ENCODE measurements around the gene NCKAP5. TPM values are rescaled to one million over a fixed set of nuclear protein-coding genes. Genes with fewer than 3 reads are reported as not detected.

The NCKAP5 gene
- total and polyA plus RNA-seq, 8 donors = 4.0 to 22.1 (median 14.4) TPM

- TF ChIP-seq CTCF (IDR thresholded peaks at IDR 0.05) = no peak
- no peaks in the 10 kb centered on the region for H3K27me3 ChIP-seq
- ATAC-seq = no peak
- no peaks in the 10 kb centered on the region for H3K4me1 ChIP-seq
- H3K4me3 ChIP-seq = no peak overlapping the region
- no peaks in the 10 kb centered on the region for H3K36me3 ChIP-seq
- H3K27ac ChIP-seq = no peak overlapping the region
- no peaks in the 10 kb centered on the region for H3K9me3 ChIP-seq
- no peak for DNase-seq
- intact Hi-C loops (cut with DNase I) = no loop called here
These were observed 870.6 kb downstream of the NCKAP5 start for GRCh38 chr2:132697556-132698205.

GRCh38 chr2:132692816-132693215 is 875.4 kb downstream of the NCKAP5 start:
- intact Hi-C loops (cut with DNase I) = no loop called here
- H3K4me3 ChIP-seq = no peak overlapping the region
- TF ChIP-seq CTCF (IDR thresholded peaks at IDR 0.05) = no peak
- H3K9me3 ChIP-seq = no peaks in the 10 kb centered on the region
- DNase-seq = no peak
- no peak overlapping the region for H3K27ac ChIP-seq
- ATAC-seq = no peak
- H3K27me3 ChIP-seq = no peaks in the 10 kb centered on the region
- no peaks in the 10 kb centered on the region for H3K4me1 ChIP-seq
- H3K36me3 ChIP-seq = no peaks in the 10 kb centered on the region

GRCh38 chr2:132691556-132691955 is 876.7 kb downstream of the NCKAP5 start:
- Histone ChIP-seq H3K9me3 (no peaks in the 10 kb centered on the region), H3K27ac (no peak overlapping the region), H3K27me3 (no peaks in the 10 kb centered on the region), H3K4me3 (no peak overlapping the region), H3K4me1 (no peaks in the 10 kb centered on the region), H3K36me3 (no peaks in the 10 kb centered on the region)
- DNase-seq (no peak), ATAC-seq (no peak)
- intact Hi-C loops (cut with DNase I) = no loop called here
- TF ChIP-seq CTCF (IDR thresholded peaks at IDR 0.05) = no peak

- no peaks in the 10 kb centered on the region for H3K9me3 ChIP-seq
- no peak overlapping the region for H3K4me3 ChIP-seq
- no peaks in the 10 kb centered on the region for H3K27me3 ChIP-seq
- TF ChIP-seq CTCF (IDR thresholded peaks at IDR 0.05) = no peak
- no peak for ATAC-seq
- no peak overlapping the region for H3K27ac ChIP-seq
- H3K4me1 ChIP-seq = no peaks in the 10 kb centered on the region
- DNase-seq = no peak
- intact Hi-C loops (cut with DNase I) = no loop called here
- H3K36me3 ChIP-seq = no peaks in the 10 kb centered on the region
These were observed 877.5 kb downstream of the NCKAP5 start for GRCh38 chr2:132690664-132691303.

GRCh38 chr2:132681766-132682165 is 886.5 kb downstream of the NCKAP5 start:
- Histone ChIP-seq H3K27ac (no peak overlapping the region), H3K27me3 (no peaks in the 10 kb centered on the region), H3K9me3 (no peaks in the 10 kb centered on the region), H3K4me1 (no peaks in the 10 kb centered on the region), H3K4me3 (no peak overlapping the region), H3K36me3 (no peaks in the 10 kb centered on the region)
- intact Hi-C loops (cut with DNase I) = no loop called here
- DNase-seq = no peak
- TF ChIP-seq CTCF (IDR thresholded peaks at IDR 0.05) = no peak
- ATAC-seq = no peak
